Fibroblast of peridontal ligament (primary cell): ENCODE results near the gene LRRC4C.
"Not testable (repeated sequence)": the region's sequence is repeated elsewhere in the genome, so short reads cannot be mapped to it uniquely, and the experiment has no call there.

Source experiments
- DNase-seq: peaks from one replicate; pipeline ENCODE4 v3.0.0-alpha.2; 2010; ENCODE audit errors: extremely low read depth

The LRRC4C gene

DNA sequence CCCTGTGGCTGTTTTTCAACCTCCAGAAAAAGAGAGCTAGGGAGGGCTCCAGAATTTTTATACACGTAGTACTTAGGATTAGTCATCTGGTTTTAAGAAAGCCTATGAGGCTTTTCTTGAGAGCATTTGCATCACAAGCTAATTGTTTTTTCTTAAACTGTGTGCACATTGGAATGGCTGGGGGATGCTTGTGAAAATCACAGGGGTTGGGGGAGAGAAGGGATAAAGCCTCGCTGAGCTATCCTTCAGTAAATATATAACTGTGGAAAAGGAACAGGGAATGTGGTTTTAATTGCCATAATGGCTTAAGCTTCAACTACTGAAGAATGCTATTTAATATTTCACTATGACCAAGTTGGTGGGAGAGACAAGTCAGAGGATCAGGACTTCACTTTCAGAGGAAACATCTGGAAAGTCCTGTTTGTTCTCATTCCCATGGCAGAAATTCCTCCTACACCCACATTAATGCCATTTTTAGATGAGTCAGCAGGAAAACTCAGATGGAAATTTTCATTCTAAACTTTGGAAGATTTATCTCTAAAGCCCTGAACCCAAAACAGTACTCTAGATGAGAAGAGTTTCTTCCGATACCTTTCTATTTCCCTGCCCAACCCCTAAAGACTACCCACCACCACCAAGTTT, 591.3 kb downstream of the LRRC4C start:
- no peak for DNase-seq

- not testable (repeated sequence) for DNase-seq
These were observed 601.7 kb downstream of the LRRC4C start for GRCh38 chr11:40857754-40858153.

DNA sequence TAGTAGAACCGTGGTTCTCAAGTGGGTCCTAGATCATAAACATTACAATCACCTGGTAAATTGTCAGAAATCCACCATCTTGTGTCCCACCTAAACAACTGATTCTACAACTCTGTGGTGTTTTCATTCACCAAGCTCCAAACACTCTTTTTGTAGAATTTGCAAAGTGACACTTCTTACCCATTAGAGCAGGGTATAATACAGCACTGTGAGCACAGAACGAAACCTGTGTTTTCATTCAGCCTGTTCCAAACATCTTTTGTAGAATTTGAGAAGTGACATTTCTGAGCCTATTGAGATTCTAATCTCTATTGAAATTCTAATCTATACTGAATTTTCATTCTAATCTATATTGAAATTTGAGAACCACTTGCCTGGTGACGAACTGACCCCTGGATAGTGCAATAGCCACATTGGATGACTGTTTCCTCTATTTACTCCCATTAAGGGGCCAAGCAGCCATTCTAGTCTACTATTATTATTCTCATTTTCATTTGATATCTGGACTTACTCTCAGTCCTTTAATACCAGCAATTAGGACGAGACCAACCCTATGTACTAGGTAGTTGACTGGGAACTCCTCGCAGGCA, 616.6 kb downstream of the LRRC4C start:
- no peak for DNase-seq

DNA sequence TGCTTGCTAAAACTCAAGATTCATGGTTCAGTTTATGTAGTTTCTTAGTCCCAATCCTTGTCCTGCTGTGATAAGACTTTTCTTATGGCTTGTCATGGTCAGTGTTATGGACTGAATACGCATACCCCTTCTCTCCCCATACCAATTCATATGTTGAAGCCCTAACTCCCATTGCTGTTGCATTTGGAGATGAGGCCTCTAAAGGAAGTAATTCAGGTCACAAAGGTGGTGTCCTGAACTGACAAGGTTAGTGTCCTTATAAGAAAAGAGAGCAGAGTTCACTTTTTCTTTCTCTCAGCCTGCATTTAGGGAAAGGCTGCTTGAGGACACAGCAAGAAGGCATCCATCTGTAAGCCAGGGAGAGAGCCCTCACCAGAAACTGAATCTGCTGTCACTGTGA, 618.2 kb downstream of the LRRC4C start:
- no peak for DNase-seq

DNA sequence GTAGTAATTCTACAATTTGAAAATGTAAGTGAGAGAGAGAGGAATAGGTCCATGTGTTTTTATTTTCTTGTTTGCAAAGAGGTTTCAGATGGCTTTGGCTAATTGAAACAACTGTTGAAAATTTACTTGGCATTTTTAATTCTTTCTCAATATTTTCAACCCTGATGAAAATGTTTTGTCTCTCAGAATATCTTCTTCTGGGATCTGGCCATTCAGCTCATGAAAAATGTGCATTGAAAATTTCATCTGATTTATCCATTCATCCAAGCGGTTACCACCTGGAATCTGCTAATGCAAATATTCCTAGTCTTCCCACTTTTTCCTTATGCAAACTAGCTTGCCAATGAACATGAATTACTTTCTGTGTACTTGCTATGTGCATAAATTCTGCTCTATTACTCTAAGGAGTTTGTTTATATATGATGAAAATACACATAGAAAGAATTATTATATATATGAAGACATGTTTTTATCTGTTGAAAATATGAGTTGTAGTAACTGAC, 621.2 kb downstream of the LRRC4C start:
- no peak for DNase-seq

DNA sequence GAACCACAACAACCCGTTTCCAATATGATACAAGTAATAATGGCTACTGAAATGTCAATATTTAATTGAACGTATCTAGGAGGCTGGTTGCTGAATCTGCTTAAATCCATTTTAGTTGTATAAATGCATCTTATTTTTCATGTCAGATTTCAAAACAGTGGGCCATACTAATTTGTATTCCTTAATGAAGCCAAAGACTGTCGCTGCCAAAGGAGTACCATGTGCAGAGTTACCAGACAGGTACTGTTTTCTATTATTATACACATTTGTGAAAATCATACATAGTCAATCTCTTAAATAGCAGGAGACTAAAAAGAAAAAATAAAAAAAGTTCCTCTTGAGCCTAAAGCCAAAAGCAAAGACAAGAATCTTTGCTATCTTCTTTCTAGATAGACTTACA, 632.3 kb downstream of the LRRC4C start:
- DNase-seq, result no peak

- DNase-seq, result no peak
These were observed 632.9 kb downstream of the LRRC4C start for GRCh38 chr11:40826601-40827000.

GRCh38 chr11:40825201-40825834, 634.1 kb downstream of the LRRC4C start:
- no peak for DNase-seq

DNA sequence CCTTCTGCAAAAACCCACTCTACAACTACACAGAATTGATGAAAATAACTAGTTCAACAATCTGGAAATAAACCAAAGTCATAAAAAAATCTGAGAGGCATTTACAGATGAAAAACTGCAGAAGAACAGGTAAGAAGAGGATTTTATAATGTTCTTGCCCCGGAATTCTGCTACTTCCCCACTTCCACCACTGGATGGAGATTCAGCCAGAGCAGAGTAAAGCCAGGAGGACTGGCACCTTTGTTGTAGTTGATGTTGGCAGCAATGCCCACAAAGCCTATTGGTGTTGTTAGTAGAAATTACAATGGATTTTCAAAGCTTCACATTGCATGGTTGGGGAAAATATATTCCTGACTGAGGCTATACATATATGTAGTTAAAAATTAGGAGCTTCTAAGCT, 640.2 kb downstream of the LRRC4C start:
- DNase-seq, result no peak

- DNase-seq, result no peak
These were observed 642.5 kb downstream of the LRRC4C start for GRCh38 chr11:40816976-40817375.

- DNase-seq, result peak; percentile 0
These were observed 661.5 kb downstream of the LRRC4C start for GRCh38 chr11:40797981-40798380.

- DNase-seq, result no peak
These were observed 672.2 kb downstream of the LRRC4C start for GRCh38 chr11:40787224-40787623.

DNA sequence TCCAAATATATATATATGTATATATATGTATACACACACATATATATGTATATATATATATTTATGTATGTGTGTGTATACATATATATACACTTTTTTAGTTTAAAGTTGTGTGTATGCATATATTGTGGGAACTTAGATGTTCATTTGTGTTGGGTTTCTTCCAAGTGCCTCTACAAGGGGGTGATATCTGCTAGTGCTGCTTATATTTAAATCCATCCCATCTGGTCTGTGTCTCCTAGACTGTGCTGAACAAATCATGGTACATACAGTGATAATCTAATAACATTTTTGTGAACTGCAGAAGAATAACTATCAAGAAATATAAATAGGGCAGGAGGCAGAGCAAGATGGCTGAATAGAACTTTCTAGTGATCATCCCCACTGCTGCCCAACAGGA, 696.4 kb downstream of the LRRC4C start:
- no peak for DNase-seq

DNA sequence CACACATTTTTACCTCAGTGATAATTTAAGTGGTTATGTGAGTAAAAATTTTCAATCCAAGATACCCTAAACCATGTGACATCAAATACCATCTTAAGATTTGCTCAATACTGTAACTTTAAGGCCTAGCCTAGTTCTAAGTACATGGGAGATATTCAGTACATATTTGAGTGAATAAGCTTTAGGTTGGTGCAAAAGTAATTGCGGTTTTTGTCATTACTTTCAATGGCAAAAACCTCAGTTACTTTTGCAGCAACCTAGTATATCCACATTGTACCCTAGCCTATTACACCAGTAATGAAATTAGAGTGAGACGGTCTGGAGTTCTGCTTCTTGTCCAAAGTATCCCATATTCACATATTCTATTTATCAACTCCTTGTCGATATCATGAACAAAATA, 700.1 kb downstream of the LRRC4C start:
- DNase-seq, result no peak

- DNase-seq, result no peak
These were observed 705.2 kb downstream of the LRRC4C start for GRCh38 chr11:40754297-40754696.

DNA sequence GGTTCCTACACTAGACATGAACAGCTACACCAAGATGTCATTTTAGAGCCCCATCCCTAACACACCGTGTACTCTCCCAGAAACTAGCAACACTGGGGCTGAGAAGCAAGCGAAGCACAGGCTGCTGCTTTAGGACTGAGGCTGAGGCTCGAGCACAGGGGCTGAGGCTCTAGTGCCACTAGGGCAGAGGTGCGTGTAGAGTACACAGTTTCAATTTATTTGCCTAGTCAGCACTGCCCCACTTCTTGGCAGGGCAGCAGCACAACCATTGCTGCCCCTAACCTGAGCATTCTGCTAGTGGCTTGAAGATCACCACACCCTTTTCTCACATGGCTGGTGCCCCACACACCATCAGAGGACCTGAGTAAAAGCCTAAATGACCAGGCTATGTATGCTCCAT, 713.2 kb downstream of the LRRC4C start:
- DNase-seq, result no peak

GRCh38 chr11:40732132-40732531, 727.3 kb downstream of the LRRC4C start:
- no peak for DNase-seq

- no peak for DNase-seq
These were observed 737.2 kb downstream of the LRRC4C start for GRCh38 chr11:40722179-40722795.

DNA sequence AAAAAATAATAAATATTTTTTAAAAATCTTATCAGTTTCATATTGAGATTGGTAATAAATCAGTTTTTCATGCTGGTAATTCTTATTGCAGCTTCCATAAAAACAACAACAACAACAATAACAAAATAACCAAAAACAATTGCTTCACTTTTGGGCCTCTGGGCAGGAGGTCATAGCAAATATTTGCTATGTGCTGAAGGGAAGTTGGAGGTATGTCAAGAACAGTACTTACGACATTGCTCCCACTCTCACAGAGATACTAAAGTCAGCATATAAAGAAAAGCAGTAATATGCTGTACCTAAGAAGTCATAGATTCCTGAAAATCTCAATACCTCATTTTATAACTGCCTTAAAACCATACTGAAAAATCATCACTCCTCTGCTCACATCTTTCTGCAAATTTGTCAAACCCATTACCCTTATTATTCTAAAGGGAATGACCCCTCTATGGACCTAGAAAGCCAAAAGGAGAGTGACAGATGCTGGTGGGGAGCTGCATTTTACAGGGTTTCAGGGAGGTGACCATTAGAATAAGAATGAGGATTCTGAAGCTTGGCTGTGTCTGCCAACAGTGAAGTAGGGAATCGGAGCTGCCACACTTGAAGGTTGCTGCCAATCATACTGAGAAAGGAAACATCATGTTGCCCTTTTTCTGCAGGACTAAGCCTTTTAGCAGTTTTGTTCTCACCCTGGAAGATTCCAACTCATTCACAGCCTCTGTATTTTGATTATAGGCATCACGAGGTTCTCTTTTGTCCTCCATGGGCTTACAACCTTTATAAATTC, 742.9 kb downstream of the LRRC4C start:
- DNase-seq, result no peak

GRCh38 chr11:40713083-40713482, 746.4 kb downstream of the LRRC4C start:
- DNase-seq, result no peak

- no peak for DNase-seq
These were observed 758.4 kb downstream of the LRRC4C start for GRCh38 chr11:40701027-40701426.

DNA sequence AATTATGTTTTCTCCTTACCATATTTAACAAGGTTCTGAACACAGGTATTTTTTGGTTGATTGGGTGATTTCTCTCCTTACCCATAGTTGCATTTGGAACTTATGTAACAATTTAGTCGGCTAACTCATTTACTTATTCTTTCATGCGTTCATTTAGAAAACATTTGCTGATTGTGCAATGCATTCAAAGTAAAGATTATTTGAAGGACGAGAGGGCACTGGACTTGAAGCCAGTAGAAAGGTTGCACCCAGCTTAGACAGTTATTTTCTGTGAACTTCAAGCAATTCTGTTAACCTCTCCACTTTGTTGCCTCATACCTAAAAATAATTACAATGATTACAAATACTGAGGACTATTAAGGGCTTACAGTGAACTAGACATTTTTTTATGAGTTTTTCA, 769.6 kb downstream of the LRRC4C start:
- no peak for DNase-seq
